Astrocyte (in vitro differentiated cells and primary cell): ENCODE measurements around the gene KCP. TPM values are rescaled to one million over a fixed set of nuclear protein-coding genes. Genes with fewer than 3 reads are reported as not detected.

ENCODE experiments used
- DNase-seq: peaks from one replicate; pipeline ENCODE4 v3.0.0-alpha.2; 2010; ENCODE audit warnings: low read depth
- FAIRE-seq: peaks from 2 replicates; lab custom pipeline; 2011; peaks lifted over from hg19 to GRCh38; lab: Jason Lieb, UNC
- H2AFZ ChIP-seq: 2 replicates; pipeline ENCODE4 v1.6.0; 2012; ENCODE audit warnings: low read depth, low read length, inconsistent platforms
- H3K27ac ChIP-seq: 2 replicates; pipeline ENCODE4 v1.5.1; 2011; ENCODE audit warnings: low read depth, low read length, inconsistent platforms
- H3K27me3 ChIP-seq: 2 replicates; pipeline ENCODE4 v1.6.0; 2011; ENCODE audit warnings: low read length, inconsistent platforms; ENCODE audit not compliant: insufficient read depth
- H3K36me3 ChIP-seq: 2 replicates; pipeline ENCODE4 v1.5.1; 2011; ENCODE audit warnings: low read length, inconsistent platforms; ENCODE audit not compliant: insufficient read depth
- H3K4me1 ChIP-seq: 2 replicates; pipeline ENCODE4 v1.5.1; 2011; ENCODE audit warnings: low read length, inconsistent platforms; ENCODE audit not compliant: insufficient read depth
- H3K4me2 ChIP-seq: 2 replicates; pipeline ENCODE4 v1.6.0; 2012; ENCODE audit warnings: low read length, inconsistent platforms
- H3K4me3 ChIP-seq: 2 replicates; pipeline ENCODE4 v1.5.1; 2011; ENCODE audit warnings: low read depth, mild to moderate bottlenecking, low read length, inconsistent platforms; ENCODE audit not compliant: insufficient read depth
- H3K79me2 ChIP-seq: 2 replicates; pipeline ENCODE4 v1.6.0; 2012; ENCODE audit warnings: mild to moderate bottlenecking, low read length, inconsistent platforms; ENCODE audit not compliant: insufficient read depth
- H3K9ac ChIP-seq: 2 replicates; pipeline ENCODE4 v1.6.0; 2012; ENCODE audit warnings: mild to moderate bottlenecking, low read length, inconsistent platforms
- H3K9me3 ChIP-seq: 2 replicates; pipeline ENCODE4 v1.5.1; 2012; ENCODE audit warnings: low read depth, mild to moderate bottlenecking, low read length, inconsistent platforms; ENCODE audit not compliant: insufficient read depth
- H4K20me1 ChIP-seq: 2 replicates; pipeline ENCODE4 v1.6.0; 2012; ENCODE audit warnings: low read length, inconsistent platforms; ENCODE audit not compliant: insufficient read depth
- H3K27ac Mint-ChIP-seq: one replicate; pipeline ENCODE4 v1.8.0; 2021; ENCODE audit warnings: mild to moderate bottlenecking, mixed read lengths; ENCODE audit not compliant: unreplicated experiment
- H3K27me3 Mint-ChIP-seq: one replicate; pipeline ENCODE4 v1.8.0; 2021; ENCODE audit warnings: low read depth, mixed read lengths; ENCODE audit not compliant: unreplicated experiment
- H3K36me3 Mint-ChIP-seq: one replicate; pipeline ENCODE4 v1.8.0; 2021; ENCODE audit warnings: low read depth, mixed read lengths; ENCODE audit not compliant: unreplicated experiment
- H3K4me1 Mint-ChIP-seq: one replicate; pipeline ENCODE4 v1.8.0; 2021; ENCODE audit warnings: low read depth, mixed read lengths; ENCODE audit not compliant: unreplicated experiment
- H3K4me3 Mint-ChIP-seq: one replicate; pipeline ENCODE4 v1.8.0; 2021; ENCODE audit warnings: mild to moderate bottlenecking, moderate library complexity, mixed read lengths; ENCODE audit not compliant: unreplicated experiment
- H3K9me3 Mint-ChIP-seq: one replicate; pipeline ENCODE4 v1.8.0; 2021; ENCODE audit warnings: mild to moderate bottlenecking, mixed read lengths; ENCODE audit not compliant: unreplicated experiment
- CTCF ChIP-seq: IDR thresholded peaks from 2 replicates; pipeline ENCODE4 v1.5.1; 2011; ENCODE audit warnings: low read depth, mild to moderate bottlenecking, inconsistent platforms, low read length, moderate library complexity; ENCODE audit not compliant: insufficient read depth
- EZH2 ChIP-seq: IDR thresholded peaks from 2 replicates; pipeline ENCODE4 v1.6.1; 2012; ENCODE audit warnings: mild to moderate bottlenecking, low read length, inconsistent platforms; ENCODE audit not compliant: insufficient read depth
- total RNA-seq: library from RNA; stranded (reverse); gene quantifications from 2 replicates; pipeline ENCODE4 v1.2.1, GENCODE V29; 2021

KCP gene
- total RNA-seq, 1 donor from 2014 or later, result 0.20 TPM

- peaks cover 39% of the 10 kb centered on the region for H3K27me3 ChIP-seq
- H3K27me3 Mint-ChIP-seq, result peaks cover 58% of the 10 kb centered on the region
- H3K9ac ChIP-seq, result no peak overlapping the region
- H3K4me3 Mint-ChIP-seq, result peak overlapping the region; percentile 40
- H3K9me3 Mint-ChIP-seq, result no peaks in the 10 kb centered on the region
- no peak overlapping the region for H3K27ac Mint-ChIP-seq
- H3K9me3 ChIP-seq, result no peaks in the 10 kb centered on the region
- TF ChIP-seq CTCF (no peak), EZH2 (peak; percentile 51)
- H3K4me1 ChIP-seq, result no peaks in the 10 kb centered on the region
- H3K36me3 ChIP-seq, result no peaks in the 10 kb centered on the region
- peak overlapping the region; percentile 25 for H3K4me3 ChIP-seq
- FAIRE-seq, result no peak
- peak overlapping the region; percentile 57 for H2AFZ ChIP-seq
- DNase-seq, result no peak
- H3K36me3 Mint-ChIP-seq, result no peaks in the 10 kb centered on the region
- no peaks in the 10 kb centered on the region for H3K79me2 ChIP-seq
- H3K4me1 Mint-ChIP-seq, result peaks cover 2% of the 10 kb centered on the region
- no peak overlapping the region for H3K27ac ChIP-seq
- H4K20me1 ChIP-seq, result no peaks in the 10 kb centered on the region
- peak overlapping the region; percentile 78 for H3K4me2 ChIP-seq
Observed at GRCh38 chr7:128938544-128939074, 28.1 kb upstream of the KCP start.

- FAIRE-seq (no peak), DNase-seq (no peak)
- Histone ChIP-seq H3K9ac (no peak within 1 kb of the TSS), H3K4me3 (peak within 1 kb of the TSS; percentile 39), H3K4me2 (peak within 1 kb of the TSS; percentile 78), H3K4me1 (no peaks in the 10 kb centered on the region), H3K36me3 (no peaks in the 10 kb centered on the region), H3K79me2 (no peaks in the 10 kb centered on the region), H4K20me1 (no peaks in the 10 kb centered on the region), H3K27me3 (peaks cover 39% of the 10 kb centered on the region), H3K9me3 (no peaks in the 10 kb centered on the region), H2AFZ (peak within 1 kb of the TSS; percentile 57), H3K27ac (no peak within 1 kb of the TSS)
- H3K4me1 Mint-ChIP-seq, result peaks cover 2% of the 10 kb centered on the region
- peaks cover 5% of the 10 kb centered on the region for H3K9me3 Mint-ChIP-seq
- H3K27me3 Mint-ChIP-seq, result peaks cover 64% of the 10 kb centered on the region
- H3K36me3 Mint-ChIP-seq, result peaks cover 3% of the 10 kb centered on the region
- TF ChIP-seq EZH2 (peak; percentile 95), CTCF (no peak)
- no peak within 1 kb of the TSS for H3K27ac Mint-ChIP-seq
- H3K4me3 Mint-ChIP-seq, result peak within 1 kb of the TSS; percentile 76
Observed at GRCh38 chr7:128937647-128938543, 27.4 kb upstream of the KCP start, which contains the start of gene IRF5. Gene IRF5, plus strand, starts transcription at chr7:128937927. Its CDS starts 4,155 bp downstream, at chr7:128942082.
